SK-N-SH (cell line): Measurements from ENCODE around the gene ZBED4. TPM values are rescaled to one million over a fixed set of nuclear protein-coding genes. Genes with fewer than 3 reads are reported as not detected.

Experiments
- CTCF ChIA-PET: fragments of 300-600, 350-600 bp; formaldehyde crosslinking; extraction: SDS; loops from one replicate; lab custom pipeline; 2021; lab: Yijun Ruan, JAX
- POLR2A ChIA-PET: fragments of 350-600 bp; sonication (Branson Sonifier 250); formaldehyde crosslinking; extraction: SDS; loops from one replicate; lab custom pipeline; 2020; ENCODE audit warnings: antibody characterized with exemption, inconsistent platforms; lab: Yijun Ruan, JAX
- DNase-seq: peaks from one replicate; pipeline ENCODE4 v3.0.0; 2012
- H2AFZ ChIP-seq: fragments of 200-600 bp; sonication (generic); 2 replicates; pipeline ENCODE4 v1.8.1; 2016; ENCODE audit warnings: antibody characterized with exemption, mild to moderate bottlenecking, low read depth
- H3F3A ChIP-seq: fragments of 200-600 bp; sonication (generic); replicated peaks from 2 replicates; pipeline ENCODE3; 2016; ENCODE audit warnings: antibody characterized with exemption, mild to moderate bottlenecking; ENCODE audit not compliant: insufficient read depth
- H3K27ac ChIP-seq, 2 experiments: fragments of 200-500 bp in 1 of 2; fragments of 200-600 bp in 1 of 2; sonication (Bioruptor generic) in 1 of 2; sonication (generic), shearing (Covaris generic) in 1 of 2; 2 replicates each; pipeline versions ENCODE4 v1.5.1 to v1.6.1; 2014 to 2016; ENCODE audit warnings: low read depth in 2 of 2, inconsistent platforms in 1 of 2, low read length in 1 of 2, mild to moderate bottlenecking in 1 of 2, mixed read lengths in 1 of 2
- H3K27me3 ChIP-seq: fragments of 200-600 bp; sonication (generic), shearing (Covaris generic); 2 replicates; pipeline ENCODE4 v1.6.1; 2016; ENCODE audit warnings: mixed run types; ENCODE audit not compliant: insufficient read depth
- H3K36me3 ChIP-seq, 2 experiments: fragments of 200-500 bp in 1 of 2; fragments of 200-600 bp in 1 of 2; sonication (Bioruptor generic) in 1 of 2; sonication (generic) in 1 of 2; replicated peaks in 1 of 2; 2 replicates each; pipeline versions ENCODE3 to v1.5.1; 2014 to 2016; ENCODE audit warnings: low read length in 1 of 2, mild to moderate bottlenecking in 1 of 2; ENCODE audit not compliant: insufficient read depth in 2 of 2, control insufficient read depth in 1 of 2
- H3K4me1 ChIP-seq, 2 experiments: fragments of 200-500 bp in 1 of 2; fragments of 200-600 bp in 1 of 2; sonication (Bioruptor generic) in 1 of 2; sonication (generic), shearing (Covaris generic) in 1 of 2; 2 replicates each; pipeline versions ENCODE4 v1.5.1 to v1.6.1; 2014 to 2016; ENCODE audit warnings: low read depth in 1 of 2, low read length in 1 of 2, mixed run types in 1 of 2; ENCODE audit not compliant: insufficient read depth in 2 of 2, control insufficient read depth in 1 of 2
- H3K4me2 ChIP-seq: fragments of 200-600 bp; sonication (generic), shearing (Covaris generic); 2 replicates; pipeline ENCODE4 v1.6.1; 2017; ENCODE audit warnings: mixed run types
- H3K4me3 ChIP-seq, 2 experiments: fragments of 200-500 bp in 1 of 2; fragments of 200-600 bp in 1 of 2; sonication (Bioruptor generic) in 1 of 2; sonication (generic), shearing (Covaris generic) in 1 of 2; 2 replicates each; pipeline versions ENCODE4 v1.5.1 to v1.8.1; 2014 to 2016; ENCODE audit warnings: low read depth in 2 of 2, inconsistent platforms in 1 of 2, low read length in 1 of 2, mild to moderate bottlenecking in 1 of 2, mixed read lengths in 1 of 2, moderate library complexity in 1 of 2
- H3K79me2 ChIP-seq: fragments of 200-600 bp; sonication (generic); 2 replicates; pipeline ENCODE4 v1.8.1; 2017; ENCODE audit warnings: mild to moderate bottlenecking; ENCODE audit not compliant: insufficient read depth
- H3K9ac ChIP-seq: fragments of 200-600 bp; sonication (generic); 2 replicates; pipeline ENCODE4 v1.6.1; 2017; ENCODE audit warnings: mixed run types
- H3K9me2 ChIP-seq: fragments of 200-600 bp; sonication (generic); 2 replicates; pipeline ENCODE4 v1.6.1; 2017; ENCODE audit warnings: mixed run types
- H3K9me3 ChIP-seq: fragments of 200-600 bp; sonication (generic); 2 replicates; pipeline ENCODE4 v1.6.1; 2017; ENCODE audit warnings: mixed run types, mild to moderate bottlenecking, moderate library complexity
- H4K20me1 ChIP-seq: fragments of 200-600 bp; sonication (generic); 2 replicates; pipeline ENCODE4 v1.6.1; 2017; ENCODE audit warnings: mild to moderate bottlenecking, mixed run types; ENCODE audit not compliant: insufficient read depth
- CTCF ChIP-seq: fragments of 200-600 bp; sonication (generic); IDR thresholded peaks from 2 replicates; pipeline ENCODE4 v1.6.1; 2017; ENCODE audit warnings: antibody characterized with exemption, mild to moderate bottlenecking, moderate library complexity
- ELF1 ChIP-seq: IDR thresholded peaks from 2 replicates; pipeline ENCODE4 v1.4.0; 2012
- EP300 ChIP-seq, 2 experiments: IDR thresholded peaks; 2 replicates each; pipeline versions ENCODE4 v1.4.0 to v1.6.1; 2012; ENCODE audit warnings: borderline replicate concordance in 1 of 2, low read depth in 1 of 2, low read length in 1 of 2
- FOSL2 ChIP-seq: IDR thresholded peaks from 2 replicates; pipeline ENCODE4 v1.4.0; 2012; ENCODE audit warnings: low read depth, mild to moderate bottlenecking, moderate library complexity, borderline replicate concordance
- FOXJ3 ChIP-seq: sonication (generic); formaldehyde crosslinking; IDR thresholded peaks from 2 replicates; pipeline ENCODE4 v1.5.1; 2020; ENCODE audit warnings: mild to moderate bottlenecking, missing genetic modification reagents
- FOXM1 ChIP-seq: IDR thresholded peaks from 2 replicates; pipeline ENCODE4 v1.4.0; 2012; ENCODE audit warnings: low read depth, mild to moderate bottlenecking
- MAX ChIP-seq: IDR thresholded peaks from 2 replicates; pipeline ENCODE4 v1.4.0; 2012; ENCODE audit warnings: low read depth
- PBX3 ChIP-seq: IDR thresholded peaks from 2 replicates; pipeline ENCODE4; 2012
- RCOR1 ChIP-seq: fragments of 150-350 bp; IDR thresholded peaks from 2 replicates; pipeline ENCODE4 v1.6.1; 2017; ENCODE audit warnings: antibody characterized with exemption, low read length
- REST ChIP-seq: IDR thresholded peaks from 2 replicates; pipeline ENCODE4 v1.6.1; 2012; ENCODE audit warnings: mild to moderate bottlenecking, low read depth, low read length, moderate library complexity
- RXRA ChIP-seq: IDR thresholded peaks from 2 replicates; pipeline ENCODE4 v1.4.0; 2012; ENCODE audit warnings: low read depth, mild to moderate bottlenecking, borderline replicate concordance
- SIN3A ChIP-seq: IDR thresholded peaks from 2 replicates; pipeline ENCODE4 v1.6.1; 2012; ENCODE audit warnings: low read depth, mild to moderate bottlenecking, low read length, moderate library complexity, borderline replicate concordance
- TEAD4 ChIP-seq: IDR thresholded peaks from 2 replicates; pipeline ENCODE4 v1.4.0; 2012; ENCODE audit warnings: mild to moderate bottlenecking, borderline replicate concordance; ENCODE audit not compliant: insufficient read depth
- USF1 ChIP-seq: IDR thresholded peaks from 2 replicates; pipeline ENCODE4 v1.4.0; 2012; ENCODE audit warnings: low read depth, borderline replicate concordance
- WGBS: methylation state at CpG from one replicate; pipeline ENCODE4 v1.1.6; 2017; ENCODE audit warnings: low lambda C conversion rate; 5-methylcytosine and 5-hydroxymethylcytosine counted together
- polyA plus RNA-seq, 3 experiments: library from polyadenylated mRNA; depleted of rRNA; stranded (reverse); fragments of >200 nt; gene quantifications; 2 replicates each; pipeline ENCODE4 v1.2.3, GENCODE V29; 2012

ZBED4 gene
- polyA plus RNA-seq, 1 of the 3 experiments (the other 2 are of a cell fraction), result 7.9 TPM

- H3K9me3 ChIP-seq, result no peaks in the 10 kb centered on the region; the same call in 1 of the 2 replicates
- TF ChIP-seq ELF1 (no peak), MAX (no peak), REST (no peak), FOXM1 (no peak), FOXJ3 (CRISPR knock-in tag) (no peak), USF1 (no peak), FOSL2 (no peak), SIN3A (no peak), RXRA (no peak), TEAD4 (no peak), EP300 (IDR thresholded peaks at IDR 0.05; ENCODE audit: borderline replicate concordance in 1 of 2, low read depth in 1 of 2, low read length in 1 of 2) (no peak)
- no peak overlapping the region for H3K4me2 ChIP-seq
- no peaks in the 10 kb centered on the region for H3F3A ChIP-seq
- H2AFZ ChIP-seq, result no peak overlapping the region
- H3K79me2 ChIP-seq, result peaks cover 88% of the 10 kb centered on the region
- H3K36me3 ChIP-seq, result peaks cover 42 to 63% of the 10 kb centered on the region in 2 experiments
- ChIA-PET POLR2A (no interaction called here), CTCF (no interaction called here)
- no peak overlapping the region for H3K27ac ChIP-seq
- no peaks in the 10 kb centered on the region for H3K27me3 ChIP-seq
- H3K9me2 ChIP-seq, result no peaks in the 10 kb centered on the region
- no peak overlapping the region for H3K9ac ChIP-seq
- DNase-seq, result no peak
- WGBS, result 97% methylated on average over 27 of the region's 35 CpGs
- no peak overlapping the region for H3K4me3 ChIP-seq
- no peaks in the 10 kb centered on the region; a peak in 1 of 4 replicates for H3K4me1 ChIP-seq
- peaks cover 20% of the 10 kb centered on the region for H4K20me1 ChIP-seq
Measured at GRCh38 chr22:49885881-49886280, 32.2 kb downstream of the ZBED4 start.

GRCh38 chr22:49886346-49887063 lies 32.9 kb downstream of the ZBED4 start:
- Histone ChIP-seq H3K36me3 (peaks cover 46 to 65% of the 10 kb centered on the region in 2 experiments), H3K79me2 (peaks cover 85% of the 10 kb centered on the region), H2AFZ (no peak overlapping the region), H3K9me3 (no peaks in the 10 kb centered on the region; the same call in 1 of the 2 replicates), H3K9me2 (no peaks in the 10 kb centered on the region), H3K4me3 (no peak overlapping the region), H3K27me3 (no peaks in the 10 kb centered on the region), H3F3A (no peaks in the 10 kb centered on the region), H3K9ac (no peak overlapping the region), H3K4me1 (no peaks in the 10 kb centered on the region; a peak in 1 of 4 replicates), H4K20me1 (peaks cover 14% of the 10 kb centered on the region), H3K27ac (no peak overlapping the region), H3K4me2 (no peak overlapping the region)
- WGBS, result 98% methylated on average over 33 of the region's 41 CpGs
- CTCF ChIA-PET, result no interaction called here
- POLR2A ChIA-PET, result no interaction called here
- DNase-seq, result no peak
- TF ChIP-seq RCOR1 (no peak), CTCF (no peak), PBX3 (no peak)
